ENCODE data around the gene HHIPL1. TPM values are rescaled to one million over a fixed set of nuclear protein-coding genes. Genes with fewer than 3 reads are reported as not detected.

The HHIPL1 gene
- total RNA-seq, 6 experiments from 2014 or later = 0.43 to 1.4 (median 0.66) TPM

GRCh38 chr14:99626041-99626648, 18.8 kb upstream of the HHIPL1 start:
- DNase-seq (no peak), ATAC-seq (no peak)
- WGBS (ENCODE audit: insufficient coverage, low coverage, low lambda C conversion rate, missing lambda C conversion rate) = 88% methylated on average over 3 of the region's 11 CpGs
- H3K9me3 ChIP-seq = no peaks in the 10 kb centered on the region
- H3K36me3 ChIP-seq = no peaks in the 10 kb centered on the region
- intact Hi-C loops (cut with DNase I) = loop anchor here (5.0 kb wide), 1 partner anchor 109 kb away; no protein-coding TSS in a partner anchor
- no peaks in the 10 kb centered on the region for H3K27me3 ChIP-seq
- TF ChIP-seq POLR2A (IDR thresholded peaks at IDR 0.05) (no peak), CTCF (IDR thresholded peaks at IDR 0.05) (no peak)
- no peak overlapping the region for H3K27ac ChIP-seq
- H3K4me1 ChIP-seq = no peaks in the 10 kb centered on the region
- no peak overlapping the region for H3K4me3 ChIP-seq

- no peak overlapping the region for H3K4me3 ChIP-seq
- H3K27me3 ChIP-seq = no peaks in the 10 kb centered on the region
- intact Hi-C loops (cut with DNase I) = loop anchor here (5.0 kb wide), 1 partner anchor 110 kb away; no protein-coding TSS in a partner anchor
- ATAC-seq = no peak
- H3K4me1 ChIP-seq = no peaks in the 10 kb centered on the region
- WGBS (ENCODE audit: insufficient coverage, low coverage, low lambda C conversion rate, missing lambda C conversion rate) = 77% methylated on average over 2 of the region's 2 CpGs
- no peak overlapping the region for H3K27ac ChIP-seq
- H3K36me3 ChIP-seq = no peaks in the 10 kb centered on the region
- TF ChIP-seq POLR2A (IDR thresholded peaks at IDR 0.05) = no peak
- no peak for TF ChIP-seq CTCF (IDR thresholded peaks at IDR 0.05)
- DNase-seq = no peak
- H3K9me3 ChIP-seq = no peaks in the 10 kb centered on the region
These were observed 17.8 kb upstream of the HHIPL1 start for GRCh38 chr14:99627100-99627499.

- Histone ChIP-seq H3K9me3 (no peaks in the 10 kb centered on the region), H3K27ac (no peak overlapping the region), H3K36me3 (no peaks in the 10 kb centered on the region), H3K4me3 (no peak overlapping the region), H3K4me1 (no peaks in the 10 kb centered on the region), H3K27me3 (no peaks in the 10 kb centered on the region)
- no peak for DNase-seq
- intact Hi-C loops (cut with DNase I) = loop anchor here (5.0 kb wide), 1 partner anchor 110 kb away; no protein-coding TSS in a partner anchor
- ATAC-seq = no peak
- WGBS (ENCODE audit: insufficient coverage, low coverage, low lambda C conversion rate, missing lambda C conversion rate) = 57% methylated on average over 9 of the region's 13 CpGs
- TF ChIP-seq CTCF (IDR thresholded peaks at IDR 0.05) (no peak), POLR2A (IDR thresholded peaks at IDR 0.05) (no peak)
These were observed 17.2 kb upstream of the HHIPL1 start for GRCh38 chr14:99627510-99628381.

- Histone ChIP-seq H3K27me3 (no peaks in the 10 kb centered on the region), H3K4me1 (no peaks in the 10 kb centered on the region), H3K9me3 (no peaks in the 10 kb centered on the region), H3K27ac (no peak overlapping the region), H3K4me3 (no peak overlapping the region), H3K36me3 (no peaks in the 10 kb centered on the region)
- ATAC-seq = peak; percentile 95 to 99 (median 98)
- DNase-seq = peak; percentile 82 to 84 (median 83)
- 16% methylated on average over 6 of the region's 20 CpGs for WGBS (ENCODE audit: insufficient coverage, low coverage, low lambda C conversion rate, missing lambda C conversion rate)
- intact Hi-C loops (cut with DNase I) = loop anchor here (5.0 kb wide), 1 partner anchor 112 kb away; no protein-coding TSS in a partner anchor
- TF ChIP-seq CTCF (IDR thresholded peaks at IDR 0.05) (peak; percentile 95 to 100 (median 98)), POLR2A (IDR thresholded peaks at IDR 0.05) (no peak)
These were observed 15.9 kb upstream of the HHIPL1 start for GRCh38 chr14:99628887-99629618.
